Esophagus (tissue), 2 donors: ENCODE results near the gene F7. TPM values are rescaled to one million over a fixed set of nuclear protein-coding genes. Genes with fewer than 3 reads are reported as not detected.
"Not testable (repeated sequence)": the region's sequence is repeated elsewhere in the genome, so short reads cannot be mapped to it uniquely, and the experiment has no call there.

ENCODE experiments used
- H3K27ac ChIP-seq, 2 donors: one replicate each; pipeline ENCODE4 v1.5.1; 2013; ENCODE audit warnings: low read depth in 2 of 2, mild to moderate bottlenecking in 2 of 2, inconsistent platforms in 1 of 2, low read length in 1 of 2, moderate library complexity in 1 of 2
- H3K27me3 ChIP-seq, 2 donors: one replicate each; pipeline ENCODE4 v1.6.1; 2013; ENCODE audit warnings: low read length in 2 of 2, control low read depth in 1 of 2, mild to moderate bottlenecking in 1 of 2; ENCODE audit not compliant: insufficient read depth in 2 of 2, control insufficient read depth in 1 of 2
- H3K36me3 ChIP-seq, 2 donors: one replicate each; pipeline ENCODE4 v1.6.1; 2013; ENCODE audit warnings: low read length in 1 of 2; ENCODE audit not compliant: control insufficient read depth in 2 of 2, insufficient read depth in 2 of 2
- H3K4me1 ChIP-seq, 2 donors: one replicate each; pipeline ENCODE4 v1.6.1; 2013; ENCODE audit warnings: low read length in 1 of 2; ENCODE audit not compliant: control insufficient read depth in 2 of 2, insufficient read depth in 2 of 2
- H3K4me3 ChIP-seq, 2 donors: one replicate each; pipeline ENCODE4 v1.5.1; 2013; ENCODE audit warnings: low read length in 2 of 2, mild to moderate bottlenecking in 2 of 2, low read depth in 1 of 2, moderate library complexity in 1 of 2
- H3K9me3 ChIP-seq, 2 donors: one replicate each; pipeline ENCODE4 v1.6.1; 2013; ENCODE audit warnings: mild to moderate bottlenecking in 2 of 2, low read depth in 1 of 2, low read length in 1 of 2, moderate library complexity in 1 of 2; ENCODE audit not compliant: control insufficient read depth in 2 of 2, insufficient read depth in 1 of 2
- WGBS, 2 donors: extraction: QIAGEN DNeasy Blood & Tissue Kit; methylation state at CpG; one replicate each; pipeline ENCODE4 v1.1.7; 2013; 5-methylcytosine and 5-hydroxymethylcytosine counted together
- polyA plus RNA-seq, 2 donors: library from polyadenylated mRNA; stranded (reverse); fragments of 200-250 nt; gene quantifications; one replicate each; pipeline ENCODE4 v1.2.3, GENCODE V29; 2013
- donor health status: healthy with polysubstance abuse.
- donor health status: Bipolar disorder and iron deficiency.

The F7 gene
- polyA plus RNA-seq, 2 donors, result 0.01 TPM; not detected in 1

DNA sequence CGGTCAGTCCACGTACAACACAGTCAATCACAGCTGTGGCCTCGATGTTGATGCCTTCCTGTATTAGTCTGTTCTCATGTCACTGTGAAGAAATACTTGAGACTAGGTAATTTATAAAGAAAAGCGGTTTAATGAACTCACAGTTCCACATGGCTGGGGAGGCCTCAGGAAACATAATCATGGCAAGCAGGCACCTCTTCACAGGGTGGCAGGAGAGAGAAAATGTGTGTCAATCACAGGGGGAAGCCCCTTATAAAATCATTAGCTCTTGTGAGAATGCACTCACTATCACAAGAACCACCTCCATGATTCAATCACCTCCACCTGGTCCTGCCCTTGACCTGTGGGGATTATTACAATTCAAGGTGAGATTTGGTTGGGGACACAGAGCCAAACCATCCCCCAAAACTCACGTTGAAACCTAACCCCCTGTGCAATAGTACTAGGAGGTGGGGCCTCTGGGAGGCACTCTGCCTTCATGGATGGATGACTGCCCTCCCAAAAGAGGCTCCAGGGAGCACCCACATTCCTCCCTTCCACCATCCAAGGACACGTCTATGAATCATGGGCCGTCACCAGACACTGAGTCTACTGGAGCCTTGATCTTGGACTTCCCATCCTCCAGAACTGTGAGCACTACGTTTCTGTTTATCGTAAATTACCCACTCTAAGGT lies 50.5 kb downstream of the F7 start:
- Histone ChIP-seq H3K9me3 (no peaks in the 10 kb centered on the region), H3K27me3 (no peaks in the 10 kb centered on the region), H3K27ac (no peak overlapping the region), H3K4me1 (peaks cover 0 to 8% of the 10 kb centered on the region in 2 donors), H3K36me3 (no peaks in the 10 kb centered on the region), H3K4me3 (no peak overlapping the region)
- 89 to 90% methylated on average over 9 of the region's 9 CpGs for WGBS, 2 donors

DNA sequence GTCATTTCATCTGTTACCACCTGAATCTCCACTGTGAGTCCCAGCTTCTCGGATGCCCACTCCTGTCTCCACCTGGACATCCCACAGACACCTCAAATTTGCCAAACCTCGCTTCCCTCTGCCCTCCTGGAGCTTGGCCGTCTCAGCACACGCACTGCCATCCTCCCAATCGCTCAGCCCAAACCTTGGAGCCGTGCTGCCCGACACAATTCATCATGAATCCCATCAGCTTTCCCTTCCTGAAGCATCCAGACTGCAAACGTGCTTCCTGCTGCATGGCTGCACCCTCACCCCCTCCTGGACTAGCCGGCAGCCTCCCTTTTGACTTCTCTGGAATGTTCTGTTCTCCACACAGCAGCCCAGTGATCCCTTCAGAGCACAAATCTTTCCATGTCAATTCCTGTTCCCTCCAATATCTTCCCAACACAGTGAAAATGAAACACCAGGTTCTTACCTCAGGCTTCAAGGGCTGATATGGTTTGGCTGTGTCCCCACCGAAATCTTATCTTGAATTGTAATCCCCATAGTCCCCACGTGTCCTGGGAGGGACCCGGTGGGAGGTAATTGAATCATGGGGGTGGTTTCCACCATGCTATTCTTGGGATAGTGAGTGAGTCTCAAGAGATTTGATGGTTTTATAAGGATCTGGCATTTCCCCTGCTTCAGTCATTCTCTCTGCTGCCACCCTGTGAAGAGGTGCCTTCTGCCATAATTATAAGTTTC lies 51.8 kb downstream of the F7 start:
- 71 to 72% methylated on average over 12 of the region's 12 CpGs for WGBS, 2 donors
- Histone ChIP-seq H3K4me1 (peaks cover 0 to 8% of the 10 kb centered on the region in 2 donors), H3K27ac (no peak overlapping the region), H3K36me3 (no peaks in the 10 kb centered on the region), H3K9me3 (no peaks in the 10 kb centered on the region), H3K4me3 (no peak overlapping the region), H3K27me3 (no peaks in the 10 kb centered on the region)

DNA sequence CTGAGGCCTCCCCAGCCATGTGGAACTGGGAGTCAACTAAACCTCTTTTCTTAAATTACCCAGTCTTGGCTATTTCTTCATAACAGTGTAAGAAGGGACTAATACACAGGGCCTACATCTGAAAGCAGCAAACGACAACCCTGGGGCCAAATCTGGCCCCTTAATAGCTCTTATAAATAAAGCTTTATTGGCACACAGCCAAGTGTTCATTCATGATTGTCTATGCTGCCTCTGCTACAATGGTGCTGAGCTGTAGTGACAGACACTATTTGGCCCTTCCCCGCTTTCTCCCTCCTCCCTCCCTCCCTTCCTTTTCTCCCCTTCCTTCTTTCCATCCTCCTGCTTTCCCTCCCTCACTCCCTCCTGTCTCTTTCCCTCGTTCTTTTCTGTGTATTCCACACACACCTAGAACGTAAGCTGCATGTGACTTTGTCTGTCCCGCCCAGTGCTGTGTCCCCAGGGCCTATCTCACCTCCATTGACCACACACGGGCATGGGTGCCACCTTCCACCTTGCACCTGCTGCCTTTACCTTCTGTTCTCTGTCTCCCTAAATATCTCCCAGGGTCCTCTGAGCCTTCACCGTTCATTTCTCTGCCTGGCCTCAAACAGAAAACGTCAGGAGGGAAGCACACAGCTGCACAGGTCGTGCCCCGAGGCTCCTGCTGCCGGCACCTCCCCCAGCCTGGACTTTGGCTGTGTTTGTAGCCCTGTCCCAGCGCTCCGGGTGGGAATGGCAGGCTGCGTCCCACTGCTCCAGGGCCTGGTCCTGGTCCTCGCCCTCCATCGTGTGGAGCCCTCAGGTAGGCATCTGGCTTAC lies 52.5 kb downstream of the F7 start, which contains the start of gene PROZ:
PROZ (plus strand) TSS at position 720 of the 819 bp plus-strand sequence; CDS start at position 733, 13 bp downstream.
- 50 to 57% methylated on average over 16 of the region's 16 CpGs for WGBS, 2 donors
- H3K27ac ChIP-seq, result no peak within 1 kb of the TSS
- H3K4me3 ChIP-seq, result no peak within 1 kb of the TSS

DNA sequence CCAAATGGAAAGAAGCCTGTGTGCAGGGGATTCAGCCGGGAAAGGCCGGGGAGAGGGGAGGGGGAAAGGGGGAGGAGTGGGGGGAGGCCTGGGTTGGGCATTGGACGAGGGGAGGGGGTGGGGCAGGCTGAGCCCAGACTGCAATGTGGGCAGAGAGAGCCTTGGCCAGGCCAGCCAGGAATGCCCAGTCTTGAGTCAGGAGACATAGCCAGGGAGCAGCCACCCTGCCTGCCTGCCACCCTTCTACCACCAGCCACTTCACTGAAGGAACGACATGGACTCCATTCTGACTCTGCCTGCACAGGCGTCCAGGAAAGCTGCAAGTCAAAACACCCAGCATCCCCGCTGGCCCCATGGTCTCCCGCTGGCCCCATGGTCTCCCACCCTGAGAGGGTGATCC lies 53.4 kb downstream of the F7 start:
- no peaks in the 10 kb centered on the region for H3K36me3 ChIP-seq
- no peaks in the 10 kb centered on the region for H3K27me3 ChIP-seq
- H3K27ac ChIP-seq, result no peak overlapping the region
- H3K4me1 ChIP-seq, result peaks cover 0 to 3% of the 10 kb centered on the region in 2 donors
- no peak overlapping the region for H3K4me3 ChIP-seq
- H3K9me3 ChIP-seq, result peaks cover 0 to 2% of the 10 kb centered on the region in 2 donors
- WGBS, 2 donors, result 76 to 77% methylated on average over 6 to 7 of the region's 7 CpGs

More for the DNA sequence above, 52.5 kb downstream of the F7 start, which contains the start of gene PROZ:
- Histone ChIP-seq H3K9me3 (peaks cover 0 to 2% of the 10 kb centered on the region in 2 donors), H3K27me3 (no peaks in the 10 kb centered on the region), H3K36me3 (no peaks in the 10 kb centered on the region), H3K4me1 (peaks cover 3 to 4% of the 10 kb centered on the region in 2 donors)

DNA sequence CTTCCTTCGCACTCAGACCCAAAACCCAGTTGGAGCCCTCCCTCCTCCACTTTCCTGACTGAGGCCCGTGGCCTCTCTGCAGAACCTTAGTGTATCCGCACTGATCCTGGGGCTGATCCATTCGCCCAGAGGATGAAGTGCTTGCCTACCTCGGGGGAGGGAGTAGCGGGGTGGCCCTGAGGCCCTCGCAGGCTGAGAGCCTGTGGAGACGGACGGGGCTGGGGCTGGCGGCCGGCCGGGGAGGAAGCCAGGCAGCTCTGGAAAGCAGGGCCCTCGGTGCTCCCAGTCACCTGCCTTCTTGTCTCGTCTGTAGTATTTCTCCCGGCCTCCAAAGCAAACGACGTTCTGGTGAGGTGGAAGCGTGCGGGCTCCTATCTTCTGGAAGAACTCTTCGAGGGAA lies 54.1 kb downstream of the F7 start:
- H3K4me3 ChIP-seq, result no peak overlapping the region
- peaks cover 0 to 3% of the 10 kb centered on the region in 2 donors for H3K4me1 ChIP-seq
- H3K27me3 ChIP-seq, result no peaks in the 10 kb centered on the region
- 86 to 87% methylated on average over 20 of the region's 20 CpGs for WGBS, 2 donors
- H3K9me3 ChIP-seq, result peaks cover 0 to 2% of the 10 kb centered on the region in 2 donors
- no peak overlapping the region for H3K27ac ChIP-seq
- no peaks in the 10 kb centered on the region for H3K36me3 ChIP-seq

DNA sequence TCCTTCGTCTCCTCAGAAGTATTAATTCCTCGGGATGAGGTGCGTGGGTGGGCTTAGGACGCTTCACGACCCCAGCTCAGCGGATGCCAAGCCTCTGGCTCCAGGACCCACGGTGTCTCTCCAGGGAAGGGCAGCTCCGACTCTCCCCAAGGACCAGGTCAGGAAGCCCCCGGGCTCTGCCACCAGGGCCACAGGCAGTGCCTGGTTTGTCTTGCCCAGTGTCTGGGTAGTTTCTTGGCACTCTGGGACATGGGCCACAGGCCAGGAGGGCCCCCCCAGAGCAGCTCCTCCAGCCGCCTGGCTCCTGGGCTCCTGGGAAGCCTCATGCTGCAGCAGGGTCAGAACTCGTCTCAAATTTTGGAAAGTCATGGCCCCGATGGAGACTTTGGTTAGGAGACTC lies 55.4 kb downstream of the F7 start:
- 71 to 73% methylated on average over 12 of the region's 12 CpGs for WGBS, 2 donors
- no peaks in the 10 kb centered on the region for H3K36me3 ChIP-seq
- H3K9me3 ChIP-seq, result peaks cover 0 to 2% of the 10 kb centered on the region in 2 donors
- H3K4me1 ChIP-seq, result peaks cover 0 to 3% of the 10 kb centered on the region in 2 donors
- no peak overlapping the region for H3K27ac ChIP-seq
- H3K27me3 ChIP-seq, result no peaks in the 10 kb centered on the region
- H3K4me3 ChIP-seq, result no peak overlapping the region

DNA sequence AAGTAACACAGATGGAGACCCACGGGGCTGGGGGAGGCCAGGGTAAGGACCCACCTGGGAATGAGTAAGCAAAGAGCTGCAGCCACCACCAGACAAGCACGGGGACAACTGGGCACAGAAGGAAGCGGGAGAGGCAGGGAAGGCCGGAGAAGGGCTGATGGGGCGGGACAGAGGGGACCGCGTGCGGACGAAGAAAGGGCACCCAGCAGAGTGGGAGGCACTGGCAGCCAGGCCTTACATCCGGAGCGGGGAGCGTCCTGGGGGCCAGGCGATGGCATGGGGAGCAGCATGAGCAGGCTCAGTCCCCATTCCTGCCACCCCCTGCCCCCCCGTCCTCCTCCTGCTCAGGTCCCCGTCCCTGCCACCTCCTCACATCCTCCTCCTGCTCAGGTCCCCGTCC lies 55.8 kb downstream of the F7 start:
- Histone ChIP-seq H3K4me1 (peaks cover 0 to 3% of the 10 kb centered on the region in 2 donors), H3K36me3 (no peaks in the 10 kb centered on the region), H3K27ac (no peak overlapping the region), H3K27me3 (no peaks in the 10 kb centered on the region), H3K4me3 (no peak overlapping the region), H3K9me3 (peaks cover 0 to 2% of the 10 kb centered on the region in 2 donors)
- WGBS, 2 donors, result 35 to 59% methylated on average over 14 to 16 of the region's 16 CpGs

DNA sequence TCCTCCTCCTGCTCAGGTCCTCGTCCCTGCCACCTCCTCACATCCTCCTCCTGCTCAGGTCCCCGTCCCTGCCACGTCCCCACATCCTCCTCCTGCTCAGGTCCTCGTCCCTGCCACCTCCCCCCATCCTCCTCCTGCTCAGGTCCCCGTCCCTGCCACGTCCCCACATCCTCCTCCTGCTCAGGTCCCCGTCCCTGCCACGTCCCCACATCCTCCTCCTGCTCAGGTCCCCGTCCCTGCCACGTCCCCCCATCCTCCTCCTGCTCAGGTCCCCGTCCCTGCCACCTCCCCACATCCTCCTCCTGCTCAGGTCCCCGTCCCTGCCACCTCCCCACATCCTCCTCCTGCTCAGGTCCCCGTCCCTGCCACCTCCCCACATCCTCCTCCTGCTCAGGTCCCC lies 56.4 kb downstream of the F7 start:
- not testable (repeated sequence) for H3K4me1 ChIP-seq, H3K36me3 ChIP-seq, H3K27me3 ChIP-seq, H3K4me3 ChIP-seq, H3K9me3 ChIP-seq, H3K27ac ChIP-seq
- 27 to 38% methylated on average over 8 to 11 of the region's 13 CpGs for WGBS, 2 donors
